ENCODE measurements around the gene TMPRSS13.

DNA sequence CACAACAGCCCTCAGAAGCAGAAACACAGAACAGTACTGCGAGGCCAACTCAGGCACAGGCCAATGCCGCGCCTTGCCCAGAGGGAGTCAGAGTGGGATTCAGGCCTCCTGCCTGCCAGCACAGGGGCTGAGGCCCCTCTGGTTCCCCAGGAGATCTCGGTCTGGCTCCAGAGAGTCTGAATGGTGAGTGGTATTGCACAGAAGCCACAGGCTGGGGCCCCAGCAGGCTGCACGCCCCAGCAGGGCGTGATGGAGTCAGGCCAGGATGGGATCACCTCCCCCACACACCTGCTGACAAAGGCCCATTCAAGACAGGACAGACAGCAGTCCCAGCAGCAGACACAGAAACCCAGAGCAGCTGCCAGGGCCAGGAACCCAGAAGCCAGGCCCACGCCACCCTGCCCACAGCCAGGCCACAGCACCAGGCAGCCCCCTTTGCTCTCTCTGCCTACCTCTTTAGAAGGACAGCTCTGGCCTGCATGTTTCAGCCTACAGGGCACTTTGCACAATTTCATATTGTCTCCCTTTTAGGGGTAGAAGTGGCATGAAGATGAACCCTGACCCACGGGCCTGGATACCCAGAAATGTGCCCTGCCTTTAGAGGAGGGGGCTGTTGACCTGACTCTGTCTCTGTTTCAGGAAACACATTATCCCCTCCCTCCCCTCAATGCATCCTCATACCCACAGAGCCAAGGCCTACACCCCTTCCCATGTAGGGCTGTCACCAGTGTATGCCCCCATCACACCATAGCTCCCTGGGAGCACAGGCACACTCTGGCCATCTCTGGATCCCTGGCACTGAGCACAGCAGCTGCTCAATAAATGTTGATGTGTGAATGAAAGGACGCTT is 58.9 kb downstream of the TMPRSS13 start:
- TF ChIP-seq, protein P1, sequence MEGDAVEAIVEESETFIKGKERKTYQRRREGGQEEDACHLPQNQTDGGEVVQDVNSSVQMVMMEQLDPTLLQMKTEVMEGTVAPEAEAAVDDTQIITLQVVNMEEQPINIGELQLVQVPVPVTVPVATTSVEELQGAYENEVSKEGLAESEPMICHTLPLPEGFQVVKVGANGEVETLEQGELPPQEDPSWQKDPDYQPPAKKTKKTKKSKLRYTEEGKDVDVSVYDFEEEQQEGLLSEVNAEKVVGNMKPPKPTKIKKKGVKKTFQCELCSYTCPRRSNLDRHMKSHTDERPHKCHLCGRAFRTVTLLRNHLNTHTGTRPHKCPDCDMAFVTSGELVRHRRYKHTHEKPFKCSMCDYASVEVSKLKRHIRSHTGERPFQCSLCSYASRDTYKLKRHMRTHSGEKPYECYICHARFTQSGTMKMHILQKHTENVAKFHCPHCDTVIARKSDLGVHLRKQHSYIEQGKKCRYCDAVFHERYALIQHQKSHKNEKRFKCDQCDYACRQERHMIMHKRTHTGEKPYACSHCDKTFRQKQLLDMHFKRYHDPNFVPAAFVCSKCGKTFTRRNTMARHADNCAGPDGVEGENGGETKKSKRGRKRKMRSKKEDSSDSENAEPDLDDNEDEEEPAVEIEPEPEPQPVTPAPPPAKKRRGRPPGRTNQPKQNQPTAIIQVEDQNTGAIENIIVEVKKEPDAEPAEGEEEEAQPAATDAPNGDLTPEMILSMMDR (IDR thresholded peaks at IDR 0.05) = no peak
- no peak for TF ChIP-seq EP300 (IDR thresholded peaks at IDR 0.05; ENCODE audit: low read depth)

Measured in transverse colon (tissue), 3 donors.